ENCODE measurements around the gene SLC25A41. TPM values are rescaled to one million over a fixed set of nuclear protein-coding genes. Genes with fewer than 3 reads are reported as not detected.

Gene SLC25A41
- total and polyA plus RNA-seq, 2 experiments from 2014 or later = 1.0 to 1.7 TPM

GRCh38 chr19:6384381-6384780 lies 49.2 kb downstream of the SLC25A41 start:
- TF ChIP-seq CTCF (IDR thresholded peaks at IDR 0.05; ENCODE audit: low read depth, low read length) = no peak
- Histone ChIP-seq H3K4me1 (ENCODE audit: low read depth) (no peaks in the 10 kb centered on the region), H3K9me3 (ENCODE audit: low read depth) (no peaks in the 10 kb centered on the region), H3K27ac (no peak overlapping the region), H3K36me3 (peaks cover 61% of the 10 kb centered on the region), H3K27me3 (no peaks in the 10 kb centered on the region), H3K4me3 (no peak overlapping the region)
- DNase-seq (ENCODE audit: low read depth in 1 of 2, low spot score in 1 of 2) = no peak

GRCh38 chr19:6383188-6383587 lies 50.4 kb downstream of the SLC25A41 start:
- H3K4me3 ChIP-seq = no peak overlapping the region
- H3K36me3 ChIP-seq = peaks cover 52% of the 10 kb centered on the region
- H3K27ac ChIP-seq = no peak overlapping the region
- no peak for DNase-seq (ENCODE audit: low read depth in 1 of 2, low spot score in 1 of 2)
- no peaks in the 10 kb centered on the region for H3K27me3 ChIP-seq
- no peaks in the 10 kb centered on the region for H3K9me3 ChIP-seq (ENCODE audit: low read depth)
- H3K4me1 ChIP-seq (ENCODE audit: low read depth) = no peaks in the 10 kb centered on the region
- TF ChIP-seq CTCF (IDR thresholded peaks at IDR 0.05; ENCODE audit: low read depth, low read length) = no peak

DNA sequence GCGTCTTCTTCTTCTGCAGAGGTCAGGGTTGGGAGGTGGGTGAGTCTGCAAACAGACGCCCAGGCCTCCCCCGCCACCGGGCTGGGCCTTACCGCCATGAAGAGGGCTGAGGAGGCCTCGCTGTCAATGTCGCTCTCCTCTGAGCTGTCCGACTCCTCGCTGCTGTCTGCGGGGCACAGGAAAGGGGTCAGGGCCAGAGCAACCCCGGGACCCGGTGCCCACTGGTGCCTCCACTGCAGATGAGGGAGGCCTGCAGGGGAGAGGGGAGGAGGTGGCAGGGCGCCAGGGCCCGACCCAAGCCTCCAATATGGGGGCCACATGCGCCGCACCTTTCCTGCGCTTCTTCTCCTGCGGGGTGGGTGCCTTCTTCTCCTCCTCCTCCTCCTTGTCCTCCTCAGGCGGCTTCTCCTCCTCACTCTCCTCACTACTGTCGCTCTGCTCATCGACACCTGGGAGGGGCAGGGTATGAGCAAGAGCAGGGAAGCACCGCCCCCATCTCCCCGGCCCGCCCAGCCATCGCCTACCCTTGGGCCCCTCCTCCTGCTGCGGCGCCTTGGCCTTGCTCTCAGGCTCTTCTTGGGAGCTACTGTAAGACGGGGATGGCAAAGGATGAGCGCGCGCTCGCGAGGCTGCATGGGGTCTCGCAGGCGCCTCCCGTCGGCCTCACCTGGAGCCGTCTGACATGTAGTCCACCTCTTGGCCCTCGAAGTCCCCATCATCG lies 52.4 kb downstream of the SLC25A41 start:
- no peak for DNase-seq (ENCODE audit: low read depth in 1 of 2, low spot score in 1 of 2)
- Histone ChIP-seq H3K4me1 (ENCODE audit: low read depth) (no peaks in the 10 kb centered on the region), H3K9me3 (ENCODE audit: low read depth) (no peaks in the 10 kb centered on the region), H3K27ac (no peak overlapping the region), H3K27me3 (no peaks in the 10 kb centered on the region), H3K4me3 (no peak overlapping the region), H3K36me3 (peaks cover 38% of the 10 kb centered on the region)
- no peak for TF ChIP-seq CTCF (IDR thresholded peaks at IDR 0.05; ENCODE audit: low read depth, low read length)

GRCh38 chr19:6379744-6380143 lies 53.8 kb downstream of the SLC25A41 start:
- H3K36me3 ChIP-seq = peaks cover 28% of the 10 kb centered on the region
- H3K27ac ChIP-seq = no peak overlapping the region
- no peaks in the 10 kb centered on the region for H3K27me3 ChIP-seq
- DNase-seq (ENCODE audit: low read depth in 1 of 2, low spot score in 1 of 2) = no peak
- no peaks in the 10 kb centered on the region for H3K9me3 ChIP-seq (ENCODE audit: low read depth)
- no peaks in the 10 kb centered on the region for H3K4me1 ChIP-seq (ENCODE audit: low read depth)
- H3K4me3 ChIP-seq = no peak overlapping the region
- no peak for TF ChIP-seq CTCF (IDR thresholded peaks at IDR 0.05; ENCODE audit: low read depth, low read length)

DNA sequence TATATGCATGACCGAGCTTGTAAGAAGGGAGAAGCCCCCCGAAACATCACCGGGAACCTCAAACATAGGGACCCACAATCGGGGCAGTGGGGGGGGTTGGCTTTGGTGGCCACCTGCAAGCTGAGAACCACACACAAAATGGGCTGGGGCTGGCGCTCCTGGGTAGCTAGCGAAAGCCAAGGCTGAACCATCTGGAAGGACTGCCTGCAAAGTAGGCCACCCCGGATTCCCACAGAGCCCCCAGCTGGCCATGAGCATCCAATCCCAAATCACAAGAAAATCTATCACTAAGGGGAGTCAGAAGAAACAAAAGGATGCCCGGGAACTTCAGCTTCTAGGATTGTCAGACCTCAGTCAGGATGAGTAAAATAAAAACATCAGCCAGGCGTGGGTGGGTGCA lies 55.1 kb downstream of the SLC25A41 start:
- H3K4me3 ChIP-seq = no peak overlapping the region
- peak overlapping the region; percentile 48 for H3K27ac ChIP-seq
- peaks cover 28% of the 10 kb centered on the region for H3K36me3 ChIP-seq
- no peaks in the 10 kb centered on the region for H3K9me3 ChIP-seq (ENCODE audit: low read depth)
- no peaks in the 10 kb centered on the region for H3K27me3 ChIP-seq
- peaks cover 4% of the 10 kb centered on the region for H3K4me1 ChIP-seq (ENCODE audit: low read depth)
- DNase-seq (ENCODE audit: low read depth in 1 of 2, low spot score in 1 of 2) = no peak
- TF ChIP-seq CTCF (IDR thresholded peaks at IDR 0.05; ENCODE audit: low read depth, low read length) = no peak
